Lung (tissue), 12 donors: ENCODE data around the gene CYB5B. TPM values are rescaled to one million over a fixed set of nuclear protein-coding genes. Genes with fewer than 3 reads are reported as not detected.
A peak's percentile ranks its signal among the peaks of the same experiment; 100 is the strongest.

Source experiments
- ATAC-seq: fragments of 200-7000 bp; cut with Tn5 transposase; one replicate; pipeline ENCODE4 v1.9.1; 2020; ENCODE audit warnings: moderate number of reproducible peaks; ENCODE audit not compliant: insufficient read depth, low FRiP score
- DNase-seq, 3 donors: peaks; one replicate each; pipeline ENCODE4 v3.0.0-alpha.2; 2013 to 2017
- H3K27ac ChIP-seq, 2 donors: one replicate each; pipeline ENCODE4 v1.5.1; 2013; ENCODE audit warnings: mild to moderate bottlenecking in 2 of 2, moderate library complexity in 2 of 2, control low read depth in 1 of 2, inconsistent platforms in 1 of 2, low read depth in 1 of 2, low read length in 1 of 2
- H3K27me3 ChIP-seq, 3 donors: one replicate each; pipeline ENCODE4 v1.5.1; 2013; ENCODE audit warnings: low read length in 2 of 3; ENCODE audit not compliant: control insufficient read depth in 3 of 3, insufficient read depth in 3 of 3
- H3K36me3 ChIP-seq, 4 donors: one replicate each; pipeline ENCODE4 v1.5.1; 2013; ENCODE audit warnings: low read length in 4 of 4, mild to moderate bottlenecking in 1 of 4, moderate library complexity in 1 of 4; ENCODE audit not compliant: control insufficient read depth in 4 of 4, insufficient read depth in 4 of 4
- H3K4me1 ChIP-seq, 5 donors: one replicate each; pipeline ENCODE4 v1.5.1; 2013; ENCODE audit warnings: low read length in 5 of 5, mild to moderate bottlenecking in 2 of 5, moderate library complexity in 1 of 5; ENCODE audit not compliant: control insufficient read depth in 5 of 5, insufficient read depth in 5 of 5
- H3K4me3 ChIP-seq: one replicate; pipeline ENCODE4 v1.5.1; 2013; ENCODE audit warnings: mild to moderate bottlenecking, control low read depth, moderate library complexity
- H3K9ac ChIP-seq, 2 donors: one replicate each; pipeline ENCODE4 v1.5.1; 2013; ENCODE audit warnings: low read length in 2 of 2, control low read depth in 1 of 2; ENCODE audit not compliant: insufficient read depth in 1 of 2
- H3K9me3 ChIP-seq, 4 donors: one replicate each; pipeline ENCODE4 v1.5.1; 2013; ENCODE audit warnings: low read length in 3 of 4, mild to moderate bottlenecking in 1 of 4, moderate library complexity in 1 of 4; ENCODE audit not compliant: control insufficient read depth in 4 of 4, insufficient read depth in 3 of 4
- CTCF ChIP-seq: IDR thresholded peaks from 2 replicates; pipeline ENCODE4 v1.5.1; 2012; ENCODE audit warnings: mild to moderate bottlenecking; ENCODE audit errors: control extremely low read depth, extremely low read depth
- WGBS, 2 donors: extraction: QIAGEN DNeasy Blood & Tissue Kit; methylation state at CpG; one replicate each; pipeline ENCODE4 v1.1.7; 2013; 5-methylcytosine and 5-hydroxymethylcytosine counted together
- polyA plus RNA-seq, 2 donors: library from polyadenylated mRNA; stranded (reverse); fragments of 200-250 nt; gene quantifications; one replicate each; pipeline ENCODE4 v1.2.1, GENCODE V29; 2013
- total RNA-seq, 2 donors: library from RNA; depleted of rRNA in 1 of 2; stranded (reverse); fragments of >200 nt in 1 of 2; gene quantifications; one replicate each; pipeline ENCODE4 v1.2.1, GENCODE V29; 2014 to 2021
- donor health status: control.
- donor health status: control.
- donor health status: Bipolar disorder and iron deficiency.
- donor health status: healthy.
- donor health status: DM: yes; HTN: yes; CAD: no.

The CYB5B gene
- total and polyA plus RNA-seq, 4 donors: 68.1 to 103 (median 75.7) TPM

DNA sequence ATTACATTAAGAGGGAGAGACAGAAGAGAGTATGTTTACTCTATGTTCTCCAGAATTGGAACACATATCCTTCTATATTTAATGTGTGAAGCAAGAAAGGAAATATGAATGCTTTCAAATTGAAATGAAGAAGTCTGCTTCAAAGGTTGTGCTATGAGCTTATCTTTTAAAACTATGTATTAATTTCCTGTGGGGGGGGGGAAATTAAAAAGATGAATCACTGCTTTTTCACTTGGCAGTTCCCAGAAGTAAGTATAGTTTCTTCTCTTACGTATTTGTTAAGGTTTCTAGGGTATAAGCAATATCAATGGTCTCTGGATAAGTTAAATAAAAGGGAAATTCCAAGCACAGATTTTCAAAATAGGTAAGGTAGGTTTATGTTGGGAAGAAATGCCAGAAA is 45.7 kb upstream of the CYB5B start:
- Histone ChIP-seq H3K4me1 (peaks cover 0 to under 1% (median 0%) of the 10 kb centered on the region in 5 donors), H3K9ac (no peak overlapping the region), H3K27ac (no peak overlapping the region), H3K27me3 (no peaks in the 10 kb centered on the region), H3K4me3 (no peak overlapping the region), H3K9me3 (no peaks in the 10 kb centered on the region), H3K36me3 (peaks cover 12 to 35% (median 18%) of the 10 kb centered on the region in 4 donors)
- DNase-seq (no peak), ATAC-seq (no peak)
- 72 to 88% methylated on average over 1 of the region's 1 CpG for WGBS, 2 donors
- no peak for TF ChIP-seq CTCF

- ATAC-seq (no peak), DNase-seq (no peak)
- Histone ChIP-seq H3K4me1 (peaks cover 0 to 8% (median 5%) of the 10 kb centered on the region in 5 donors), H3K36me3 (peaks cover 12 to 33% (median 18%) of the 10 kb centered on the region in 4 donors), H3K4me3 (no peak overlapping the region), H3K9me3 (no peaks in the 10 kb centered on the region), H3K27ac (no peak overlapping the region), H3K9ac (no peak overlapping the region), H3K27me3 (no peaks in the 10 kb centered on the region)
- WGBS, 2 donors: 13 to 44% methylated on average over 2 of the region's 2 CpGs
- TF ChIP-seq CTCF: no peak
These were observed 43.2 kb upstream of the CYB5B start for GRCh38 chr16:69381231-69381630.

GRCh38 chr16:69382421-69382820 is 42.0 kb upstream of the CYB5B start:
- no peak overlapping the region for H3K4me3 ChIP-seq
- H3K36me3 ChIP-seq: peaks cover 7 to 32% (median 18%) of the 10 kb centered on the region in 4 donors
- WGBS, 2 donors: 99 to 100% methylated on average over 2 of the region's 2 CpGs
- no peak for ATAC-seq
- no peak overlapping the region for H3K27ac ChIP-seq
- H3K4me1 ChIP-seq: peaks cover 0 to 8% (median 5%) of the 10 kb centered on the region in 5 donors
- no peak for DNase-seq
- TF ChIP-seq CTCF: no peak
- H3K9me3 ChIP-seq: no peaks in the 10 kb centered on the region
- no peaks in the 10 kb centered on the region for H3K27me3 ChIP-seq
- H3K9ac ChIP-seq: no peak overlapping the region

DNA sequence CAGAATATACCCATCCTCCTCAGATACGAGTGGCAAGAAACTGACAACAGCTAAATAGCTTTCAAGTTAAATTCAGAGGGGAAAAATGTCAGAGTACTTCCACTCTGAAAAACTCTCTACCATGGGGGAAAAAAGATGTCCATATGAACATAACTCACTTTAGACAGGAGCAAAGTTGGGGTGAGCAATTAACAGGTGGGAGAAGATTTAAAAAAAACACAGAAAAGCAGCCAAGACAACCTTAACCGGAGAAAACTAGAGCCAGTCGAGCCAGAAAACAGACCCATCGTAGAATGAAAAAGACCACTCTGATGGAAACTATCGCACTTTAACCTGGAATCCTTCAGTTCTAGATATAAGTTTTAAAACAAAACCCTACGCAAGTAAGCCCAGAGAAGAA is 39.4 kb upstream of the CYB5B start:
- ATAC-seq (no peak), DNase-seq (no peak)
- Histone ChIP-seq H3K27ac (peak overlapping the region; percentile 89 to 96), H3K36me3 (peaks cover 0 to 22% (median 9%) of the 10 kb centered on the region in 4 donors), H3K9me3 (no peaks in the 10 kb centered on the region), H3K4me1 (peaks cover 0 to 8% (median 5%) of the 10 kb centered on the region in 5 donors), H3K9ac (peak overlapping the region; percentile 47 to 85), H3K4me3 (peak overlapping the region; percentile 86), H3K27me3 (no peaks in the 10 kb centered on the region)
- 6 to 9% methylated on average over 6 of the region's 6 CpGs for WGBS, 2 donors
- no peak for TF ChIP-seq CTCF
